Stimulated activated CD4-positive, alpha-beta T cell treated with anti-CD3 and anti-CD28 coated beads, TNF-alpha, amount 100 ng/mL, for 48 hours (primary cell): ENCODE measurements around the gene CAPNS1.

Experiments used
- DNase-seq, 3 donors: peaks; one replicate each; pipeline ENCODE4 v3.0.0-alpha.2; 2020; ENCODE audit warnings: low read depth in 3 of 3

CAPNS1 gene

DNA sequence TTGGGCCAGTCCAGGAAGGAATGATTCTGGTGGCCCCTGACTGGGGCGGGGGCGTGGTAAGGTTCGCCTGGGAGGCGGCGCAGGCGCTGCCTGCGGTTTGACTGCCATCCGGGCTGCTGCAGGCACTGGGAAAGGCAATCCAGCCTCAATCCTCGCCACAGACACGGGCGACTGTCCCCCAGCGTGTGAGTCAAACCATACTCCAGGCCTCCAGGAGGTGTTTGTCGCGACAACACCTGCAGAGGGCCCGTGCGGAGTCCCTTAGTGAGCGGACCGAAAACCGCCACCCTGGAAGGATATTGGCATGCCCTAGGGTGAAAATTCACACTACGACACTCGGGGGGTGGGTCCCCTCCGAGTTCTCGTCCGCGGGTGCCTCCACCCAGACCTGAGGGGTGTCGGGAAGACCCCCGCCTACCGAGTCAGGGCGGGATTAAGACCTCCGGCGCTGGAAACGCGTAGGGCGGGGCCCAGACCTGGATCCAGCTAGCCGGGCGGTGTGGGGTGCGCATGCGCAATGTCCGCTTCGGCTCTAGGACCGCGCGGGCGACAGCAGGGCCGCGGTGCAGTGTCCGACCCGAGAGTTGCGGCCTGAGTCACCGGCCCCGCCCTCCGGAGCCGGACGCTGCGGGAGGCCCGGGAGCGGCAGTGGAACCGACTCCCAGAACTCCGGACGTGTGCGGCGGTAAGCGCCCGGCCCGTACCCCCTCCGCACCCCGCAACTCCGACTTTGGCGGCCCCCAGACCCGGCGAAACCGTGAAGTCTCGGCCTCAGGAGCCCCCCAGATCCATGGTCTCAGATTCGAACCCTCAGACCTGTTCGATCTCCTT is at the start of gene CAPNS1:
TSS of gene CAPNS1 (plus strand) at position 594 of the 831 bp plus-strand sequence. CDS start 946 bp downstream, outside the sequence.
- DNase-seq: peak; percentile 85 to 93 (median 87)

DNA sequence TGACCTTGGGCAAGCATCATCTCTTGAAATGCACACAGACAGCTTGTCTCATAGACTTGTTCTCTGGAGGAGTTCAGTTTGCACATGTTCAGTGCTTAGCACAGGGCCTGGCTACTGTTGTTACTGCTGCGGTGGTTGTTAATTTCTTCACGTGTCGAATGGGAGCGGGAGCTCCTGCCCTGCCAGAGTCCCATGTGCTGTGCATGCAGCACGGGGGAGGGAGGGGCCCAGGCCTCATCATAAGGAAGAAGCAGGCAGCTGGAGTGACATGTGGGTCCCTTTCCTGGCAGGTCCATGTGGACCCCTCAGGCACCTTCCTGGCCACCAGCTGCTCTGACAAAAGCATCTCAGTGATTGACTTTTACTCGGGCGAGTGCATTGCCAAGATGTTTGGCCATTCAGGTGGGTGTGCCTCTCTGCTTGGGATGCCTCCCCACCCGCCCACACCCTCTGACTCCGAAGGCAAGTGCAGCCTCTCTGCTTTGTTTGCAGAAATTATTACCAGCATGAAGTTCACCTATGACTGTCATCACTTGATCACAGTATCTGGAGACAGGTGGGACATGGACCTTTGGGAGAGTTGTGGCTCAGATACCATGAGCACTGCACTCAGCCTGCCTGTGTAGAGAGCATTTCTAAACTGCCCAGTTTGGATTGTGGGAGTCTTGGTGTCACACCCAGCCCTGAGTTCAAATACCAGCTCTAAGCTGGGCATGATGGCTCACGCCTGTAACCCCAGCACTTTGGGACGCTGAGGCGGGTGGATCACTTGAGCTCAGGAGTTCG is 48.8 kb upstream of the CAPNS1 start:
- no peak for DNase-seq

DNA sequence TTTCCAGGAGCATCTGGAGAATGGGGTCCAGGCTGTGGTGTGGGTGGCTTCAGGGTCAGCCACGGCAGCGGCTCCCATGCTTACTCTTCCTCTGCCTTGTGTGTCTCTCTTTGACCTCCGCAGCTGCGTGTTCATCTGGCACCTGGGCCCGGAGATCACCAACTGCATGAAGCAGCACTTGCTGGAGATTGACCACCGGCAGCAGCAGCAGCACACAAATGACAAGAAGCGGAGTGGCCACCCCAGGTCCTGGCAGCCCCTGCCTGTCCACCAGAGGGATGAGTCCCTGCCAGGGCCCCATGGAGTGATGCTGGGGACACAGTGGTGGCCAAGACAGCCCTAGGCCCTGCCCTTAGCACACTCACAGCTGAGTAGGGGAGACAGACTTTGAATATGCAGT is 47.3 kb upstream of the CAPNS1 start:
- DNase-seq: no peak

DNA sequence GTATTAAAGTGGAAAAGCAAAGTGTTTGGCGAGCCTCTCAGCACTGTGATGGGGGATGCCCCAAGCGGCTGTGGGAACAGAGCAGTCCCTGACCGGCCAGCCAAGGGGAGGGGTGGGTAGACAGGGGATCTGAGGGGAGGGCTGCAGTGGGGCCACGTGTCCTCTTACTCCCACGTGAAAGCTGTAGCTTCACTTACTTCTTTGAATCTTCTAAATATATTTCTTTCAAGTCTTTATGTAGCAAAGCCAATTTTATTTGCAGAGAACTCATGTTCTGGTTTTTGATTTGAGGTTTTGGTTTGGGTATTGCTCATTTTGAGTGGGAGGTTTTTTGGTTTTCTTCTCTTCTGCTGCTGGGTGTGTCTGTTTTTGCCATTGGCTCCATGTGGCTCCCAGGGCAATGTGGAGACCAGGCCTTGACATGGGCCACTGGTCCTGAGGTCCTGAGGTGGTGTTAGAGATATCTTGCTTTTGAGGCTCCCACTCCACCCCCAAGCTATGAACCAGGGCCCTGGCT is 46.7 kb upstream of the CAPNS1 start:
- peak in 1 of 3 donors; percentile 12 for DNase-seq

DNA sequence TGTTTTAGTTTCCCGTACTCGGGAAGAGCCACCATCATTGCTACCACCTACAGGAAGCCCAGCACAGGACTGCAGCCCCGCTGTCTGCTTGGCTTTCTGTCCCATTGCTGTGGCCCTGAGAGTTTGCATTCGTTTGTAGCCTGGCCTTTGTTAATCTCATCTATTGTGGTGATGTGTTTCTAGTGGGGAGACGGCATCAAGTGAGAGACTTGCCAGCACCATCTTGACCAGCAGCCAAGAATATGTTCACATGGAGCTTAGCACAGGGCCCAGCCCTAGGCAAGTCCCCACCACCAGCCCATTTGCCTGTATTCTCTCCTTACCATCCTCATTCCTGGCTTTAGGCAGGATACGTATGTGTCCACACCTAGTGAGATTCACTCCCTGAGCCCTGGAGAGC is 46.2 kb upstream of the CAPNS1 start:
- no peak for DNase-seq

DNA sequence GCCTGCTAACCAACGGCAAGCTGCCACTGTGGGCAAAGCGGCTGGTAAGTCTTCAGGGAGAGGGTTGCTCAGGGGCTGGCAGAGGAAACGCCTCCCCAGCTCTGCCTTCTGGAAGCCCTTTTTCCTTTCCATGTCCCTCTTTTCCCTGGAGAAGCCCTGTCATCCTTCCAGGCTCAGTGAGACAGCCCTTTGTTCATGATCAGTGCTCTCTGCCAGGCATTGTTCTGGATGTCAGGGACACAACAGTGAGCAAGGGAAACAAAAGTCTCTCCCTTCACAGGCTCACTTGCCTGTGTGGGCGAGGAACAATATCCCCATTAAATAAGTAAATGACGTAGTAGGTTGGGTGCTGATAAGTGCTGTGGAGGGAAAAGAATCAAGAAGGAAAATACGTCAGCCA is 42.8 kb upstream of the CAPNS1 start:
- DNase-seq: no peak

DNA sequence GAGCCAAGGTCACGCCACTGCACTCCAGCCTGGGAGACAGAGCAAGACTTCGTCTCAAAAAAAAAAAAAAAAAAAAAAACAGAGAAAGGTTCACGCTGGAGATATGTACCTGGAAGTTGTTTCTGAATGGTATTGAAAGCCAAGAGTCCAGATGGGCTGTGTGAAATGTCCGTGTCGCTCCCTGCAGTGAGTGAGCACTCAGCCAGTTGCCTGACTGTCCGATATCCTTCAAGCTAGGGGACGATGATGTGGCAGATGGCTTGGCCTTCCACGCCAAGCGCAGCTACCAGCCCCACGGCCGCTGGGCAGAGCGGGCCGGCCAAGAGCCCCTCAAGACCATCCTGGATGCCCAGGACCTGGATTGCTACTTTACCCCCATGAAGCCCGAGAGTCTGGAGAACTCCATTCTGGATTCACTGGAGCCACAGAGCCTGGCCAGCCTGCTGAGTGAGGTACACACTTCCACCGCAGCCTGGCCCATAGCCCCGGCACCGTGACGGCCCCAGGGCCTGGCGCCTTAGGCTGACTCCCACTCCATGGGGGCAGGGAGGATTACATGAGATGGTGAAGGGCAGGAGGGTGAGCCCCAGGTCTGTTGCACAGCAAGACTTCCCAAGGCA is 40.6 kb upstream of the CAPNS1 start:
- DNase-seq: no peak

DNA sequence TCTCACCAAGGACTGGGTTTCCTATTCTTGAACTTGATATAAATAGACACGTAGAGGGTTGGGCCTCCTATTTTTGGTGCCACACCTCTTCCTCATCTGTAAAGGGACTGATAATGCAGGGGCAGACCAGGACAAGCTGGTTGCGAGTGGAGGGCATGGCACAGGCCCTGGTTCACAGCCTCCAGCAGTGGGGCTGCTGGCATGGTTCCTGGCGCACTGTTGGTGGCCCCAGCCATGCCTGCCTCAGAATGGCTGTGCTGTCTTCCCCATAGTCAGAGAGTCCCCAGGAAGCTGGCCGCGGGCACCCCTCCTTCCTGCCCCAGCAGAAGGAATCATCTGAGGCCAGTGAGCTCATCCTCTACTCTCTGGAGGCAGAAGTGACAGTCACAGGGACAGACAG is 39.4 kb upstream of the CAPNS1 start:
- DNase-seq: no peak

DNA sequence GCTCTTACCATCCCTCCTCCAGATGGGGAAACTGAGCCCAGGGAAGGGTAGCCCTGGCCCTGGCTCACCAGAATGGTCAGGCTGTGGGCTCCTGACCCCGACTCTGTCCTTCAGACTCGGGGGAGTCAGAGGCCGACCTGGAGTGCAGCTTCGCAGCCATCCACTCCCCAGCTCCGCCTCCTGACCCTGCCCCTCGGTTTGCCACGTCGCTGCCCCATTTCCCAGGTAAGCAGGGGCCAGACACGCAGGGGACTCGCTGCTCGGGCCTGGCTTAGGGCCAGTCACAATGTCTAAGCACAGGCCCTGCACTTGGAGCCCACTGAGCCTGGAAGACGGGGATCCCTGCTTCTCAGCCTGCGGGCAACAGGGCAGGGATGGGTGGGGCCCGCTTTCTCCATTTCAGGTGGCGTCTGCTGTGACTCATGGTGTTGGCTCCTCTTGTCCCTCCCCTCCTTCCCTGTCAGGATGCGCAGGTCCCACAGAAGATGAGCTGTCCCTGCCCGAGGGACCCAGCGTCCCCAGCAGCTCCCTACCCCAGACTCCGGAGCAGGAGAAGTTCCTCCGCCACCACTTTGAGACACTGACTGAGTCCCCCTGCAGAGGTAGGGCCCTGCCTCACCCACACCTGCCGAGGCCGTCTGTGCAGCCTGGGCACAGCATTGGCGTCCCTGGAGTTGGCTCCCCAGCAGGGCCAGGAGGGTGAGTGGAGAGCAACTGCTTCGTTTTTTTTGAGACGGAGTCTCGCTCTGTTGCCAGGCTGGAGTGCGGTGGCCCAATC is 38.1 kb upstream of the CAPNS1 start:
- DNase-seq: no peak

DNA sequence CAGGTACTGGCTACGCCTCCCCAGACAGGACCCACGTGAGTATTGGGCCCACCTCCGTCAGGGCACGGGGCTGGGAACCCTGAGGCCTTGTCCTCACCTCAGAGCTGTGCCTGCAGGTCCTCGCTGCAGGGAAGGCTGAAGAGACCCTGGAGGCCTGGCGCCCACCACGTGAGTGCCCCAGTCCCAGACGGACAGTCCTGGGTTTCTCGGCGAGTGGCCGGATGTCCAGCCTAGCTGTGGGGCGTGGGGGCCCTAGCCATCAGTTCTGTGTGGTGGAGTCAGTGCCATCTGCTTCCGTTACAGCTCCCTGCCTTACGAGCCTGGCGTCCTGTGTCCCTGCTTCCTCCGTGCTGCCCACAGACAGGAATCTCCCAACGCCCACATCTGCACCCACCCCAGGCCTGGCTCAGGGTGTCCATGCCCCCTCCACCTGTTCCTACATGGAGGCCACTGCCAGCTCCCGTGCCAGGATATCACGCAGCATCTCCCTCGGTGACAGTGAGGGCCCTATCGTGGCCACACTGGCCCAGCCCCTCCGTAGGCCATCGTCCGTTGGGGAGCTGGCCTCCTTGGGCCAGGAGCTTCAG is 36.7 kb upstream of the CAPNS1 start:
- no peak for DNase-seq

DNA sequence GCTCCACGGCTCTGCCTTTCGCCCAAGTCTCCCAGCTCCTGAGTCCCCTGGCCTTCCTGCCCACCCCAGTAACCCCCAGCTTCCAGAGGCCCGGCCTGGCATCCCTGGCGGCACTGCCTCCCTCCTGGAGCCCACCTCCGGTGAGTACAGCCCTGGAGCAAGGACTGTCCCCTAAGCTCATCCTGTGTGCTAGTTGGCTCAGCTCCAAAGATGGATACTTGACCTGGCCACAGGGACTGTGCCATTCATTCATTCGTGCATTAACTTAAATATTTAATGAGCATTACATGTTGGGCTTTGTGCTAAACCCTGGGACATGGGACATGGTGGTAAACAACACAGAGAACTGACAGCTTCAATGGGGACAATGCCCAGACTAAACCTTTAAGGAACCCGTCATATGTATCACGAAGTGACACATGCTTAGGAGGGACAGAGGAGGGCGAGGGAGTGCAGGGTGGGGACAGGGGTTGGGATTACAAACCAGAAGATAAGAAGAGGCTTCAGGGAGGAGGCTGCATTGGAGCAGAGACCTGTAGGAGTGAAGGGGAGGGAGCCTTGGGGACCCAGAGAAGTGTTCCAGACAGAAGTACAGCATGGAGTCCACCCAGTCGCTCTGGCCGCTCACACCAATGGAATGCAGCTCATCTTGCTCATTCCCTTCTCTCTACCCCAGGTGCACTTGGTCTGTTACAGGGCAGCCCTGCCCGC is 35.9 kb upstream of the CAPNS1 start:
- no peak for DNase-seq

DNA sequence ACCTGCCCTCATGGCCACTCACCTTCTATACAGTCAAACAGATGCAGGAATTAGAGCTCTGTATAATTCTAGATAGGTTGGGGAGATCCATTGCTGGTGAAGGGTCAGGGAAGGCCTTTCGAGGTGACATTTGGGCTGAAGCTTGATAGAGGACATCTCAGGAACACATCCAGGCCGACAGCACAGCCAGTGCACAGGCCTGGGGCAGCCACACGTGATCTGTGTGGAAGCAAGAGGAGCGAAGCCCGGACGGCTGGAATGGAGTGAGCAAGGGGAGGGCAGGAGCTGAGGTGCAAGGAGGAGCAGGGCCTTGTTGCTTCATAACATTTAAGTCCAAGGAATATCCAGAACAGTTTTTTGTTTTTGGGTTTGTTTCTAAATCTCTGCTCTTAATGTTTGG is 33.4 kb upstream of the CAPNS1 start:
- no peak for DNase-seq

DNA sequence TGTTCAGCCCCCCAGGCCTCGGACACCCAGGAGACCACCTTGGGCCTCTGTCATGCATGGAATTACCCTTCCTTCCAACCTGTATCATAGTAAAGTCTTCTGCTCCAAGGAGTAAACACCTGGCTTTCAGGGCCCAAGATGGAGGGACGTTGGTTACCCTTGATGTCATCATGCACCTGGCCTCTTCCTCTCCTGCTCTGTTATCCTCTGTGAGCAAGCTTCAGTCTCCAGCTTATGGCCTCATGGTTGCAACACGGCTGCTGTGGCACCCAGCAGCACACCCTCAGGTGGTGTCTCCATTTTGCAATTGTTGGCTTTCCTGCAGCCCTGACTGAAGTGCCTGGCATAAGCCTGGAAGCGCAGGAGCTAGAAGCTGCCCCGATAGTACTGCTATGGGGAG is 32.9 kb upstream of the CAPNS1 start:
- no peak for DNase-seq

DNA sequence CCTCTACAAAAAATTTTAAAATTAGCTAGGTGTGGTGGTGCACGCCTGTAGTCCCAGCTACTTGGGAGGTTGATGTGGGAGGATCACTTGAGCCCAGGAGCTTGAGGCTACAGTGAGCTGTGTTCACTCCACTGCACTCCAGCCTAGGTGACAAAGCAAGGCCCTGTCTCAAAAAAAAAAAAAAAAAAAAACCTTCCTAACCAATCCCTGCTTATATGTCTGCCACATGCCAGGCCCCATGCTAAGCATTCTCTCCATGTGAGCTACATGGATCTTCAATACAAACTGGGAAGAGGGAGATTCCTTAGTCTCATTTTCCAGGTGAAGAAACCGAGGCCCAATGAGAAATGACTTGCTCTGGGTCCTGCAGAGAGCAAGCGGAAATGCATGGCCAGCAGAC is 31.2 kb upstream of the CAPNS1 start:
- no peak for DNase-seq

DNA sequence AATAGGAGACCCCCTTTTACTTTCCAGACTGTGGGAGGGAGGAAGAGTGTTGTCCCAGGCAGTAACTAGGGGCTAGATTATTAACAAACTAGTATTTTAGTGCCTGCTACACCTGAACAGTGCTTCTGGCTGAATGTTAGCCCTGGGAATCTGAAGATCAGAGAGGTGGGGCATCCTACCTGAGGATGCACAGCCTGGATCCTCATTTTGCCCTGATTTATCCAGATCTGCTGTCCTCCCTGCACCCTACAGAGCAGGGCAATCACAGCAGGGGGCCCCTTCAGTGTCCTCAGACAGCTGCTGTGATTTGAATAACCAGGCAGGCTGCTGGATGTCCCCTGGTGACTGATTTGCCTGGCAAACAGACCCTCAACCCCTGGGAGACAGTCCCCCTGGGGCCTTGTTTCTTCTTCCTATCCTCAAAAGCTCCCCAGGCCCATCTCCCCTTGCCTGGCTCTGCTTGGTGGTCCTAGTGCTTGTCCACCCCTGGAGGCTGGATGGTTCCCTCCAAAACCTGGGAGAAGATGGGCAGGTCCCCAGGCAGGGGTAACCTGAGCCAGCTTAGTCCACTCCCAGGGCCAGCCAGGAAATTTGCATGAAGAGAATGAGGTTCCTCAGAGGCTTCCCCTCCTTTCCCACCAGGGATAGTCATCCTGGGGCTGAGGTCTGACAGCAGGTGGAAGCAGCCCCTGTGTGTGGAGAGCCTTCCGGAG is 29.2 kb upstream of the CAPNS1 start, which contains the start of gene OVOL3:
TSS of gene OVOL3 (plus strand) at position 657 of the 713 bp plus-strand sequence. CDS start 60 bp downstream, outside the sequence.
- no peak for DNase-seq

DNA sequence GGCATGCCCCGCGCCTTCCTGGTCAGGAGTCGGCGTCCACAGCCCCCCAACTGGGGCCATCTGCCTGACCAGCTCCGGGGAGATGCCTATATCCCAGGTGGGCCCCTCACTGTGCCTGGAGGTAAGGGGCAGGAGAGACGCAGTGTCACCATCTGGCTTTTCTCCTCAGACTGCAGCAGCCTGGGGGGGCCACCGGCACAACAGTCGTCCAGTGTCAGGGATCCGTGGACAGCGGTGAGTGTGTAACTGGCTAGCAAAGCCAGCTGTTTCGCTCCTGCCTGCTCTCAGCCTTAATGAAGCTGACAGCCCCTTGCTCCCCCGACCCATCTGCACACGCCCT is 28.7 kb upstream of the CAPNS1 start:
- no peak for DNase-seq

DNA sequence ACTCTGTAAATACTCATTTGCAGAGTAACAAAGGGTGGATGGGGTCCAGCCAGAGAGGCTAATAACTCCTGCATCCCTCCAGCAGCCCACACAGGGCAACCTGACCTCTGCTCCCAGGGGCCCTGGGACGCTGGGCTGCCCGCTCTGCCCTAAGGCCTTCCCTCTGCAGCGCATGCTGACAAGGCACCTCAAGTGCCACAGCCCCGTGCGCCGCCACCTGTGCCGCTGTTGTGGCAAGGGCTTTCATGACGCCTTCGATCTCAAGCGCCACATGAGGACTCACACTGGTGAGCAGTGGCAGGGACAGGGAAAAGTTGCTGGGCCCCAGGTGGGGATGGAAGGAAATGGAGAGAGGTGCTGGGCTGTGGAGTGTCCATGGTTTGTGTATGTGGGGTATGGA is 27.2 kb upstream of the CAPNS1 start:
- DNase-seq: no peak

DNA sequence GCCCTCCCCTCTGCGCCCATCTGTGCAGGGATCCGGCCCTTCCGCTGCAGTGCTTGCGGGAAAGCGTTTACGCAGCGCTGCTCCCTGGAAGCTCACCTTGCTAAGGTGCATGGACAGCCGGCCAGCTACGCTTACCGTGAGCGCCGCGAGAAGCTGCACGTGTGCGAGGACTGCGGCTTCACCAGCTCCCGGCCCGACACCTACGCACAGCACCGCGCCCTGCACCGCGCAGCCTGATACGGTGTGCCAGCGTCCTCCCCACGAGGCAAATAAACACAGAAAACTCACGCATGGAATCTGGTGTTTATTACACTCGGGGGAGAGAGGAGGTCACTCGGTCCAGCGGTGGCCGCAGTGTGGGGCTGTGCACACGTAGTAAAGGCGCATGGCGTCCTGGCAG is 26.4 kb upstream of the CAPNS1 start:
- no peak for DNase-seq

DNA sequence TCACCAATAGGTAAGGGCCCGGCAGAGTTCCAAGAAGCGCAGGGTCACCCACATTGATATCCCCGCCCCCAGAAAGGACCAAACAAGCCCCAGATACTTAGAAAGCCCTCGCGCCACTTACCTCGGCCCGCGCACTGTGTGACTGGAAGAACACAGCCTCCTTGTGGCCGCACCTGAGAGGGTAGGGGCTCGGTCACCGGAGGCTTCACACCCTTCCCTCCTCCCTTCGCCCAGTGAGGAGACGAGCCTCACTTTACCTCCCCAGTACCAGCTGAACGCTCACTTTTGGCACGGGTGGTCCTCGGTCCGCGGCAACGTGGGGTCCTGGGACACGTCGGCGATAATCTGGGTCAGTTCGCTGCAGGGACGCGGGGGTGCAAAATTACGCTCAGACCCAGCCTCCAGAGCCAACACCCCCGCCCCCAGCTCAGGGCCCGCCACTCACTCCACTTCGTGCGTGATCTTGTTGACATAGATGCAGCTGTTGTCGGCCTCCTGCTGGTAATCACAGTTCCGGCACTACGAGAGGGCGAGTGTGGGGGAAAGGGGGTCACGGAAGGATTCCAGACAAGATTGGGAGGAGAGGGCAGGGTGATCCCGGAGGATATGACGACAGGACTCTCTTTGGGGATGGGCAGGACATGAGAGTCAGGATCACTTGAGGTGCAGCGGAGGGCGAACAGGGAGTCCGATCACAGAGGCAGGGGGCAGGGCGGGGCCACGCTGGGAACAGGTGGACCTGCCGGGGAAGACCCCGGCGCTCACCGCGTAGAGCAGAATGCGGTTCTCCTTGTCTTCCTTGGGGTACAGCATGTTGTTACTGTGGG is 25.8 kb upstream of the CAPNS1 start:
- peak in 1 of 3 donors; percentile 17 for DNase-seq
